Upper lobe of left lung (tissue), 6 donors: ENCODE measurements around the gene EPHB2. TPM values are rescaled to one million over a fixed set of nuclear protein-coding genes. Genes with fewer than 3 reads are reported as not detected.

Experiments used
- ATAC-seq, 2 donors: fragments of 200-7000 bp; cut with Tn5 transposase; one replicate each; pipeline ENCODE4 v1.9.1; 2022; ENCODE audit warnings: mild to moderate bottlenecking in 2 of 2, moderate library complexity in 2 of 2; ENCODE audit not compliant: low FRiP score in 2 of 2
- DNase-seq, 2 donors: peaks; one replicate each; pipeline ENCODE4 v3.0.0-alpha.2; 2019 to 2020
- H3K27ac ChIP-seq, 4 donors: fragments of 200-600 bp; sonication (generic); one replicate each; pipeline ENCODE4 v1.5.1; 2016 to 2019
- H3K27me3 ChIP-seq, 4 donors: fragments of 200-600 bp; sonication (generic); one replicate each; pipeline ENCODE4 v1.5.1; 2017 to 2019
- H3K36me3 ChIP-seq, 4 donors: fragments of 200-600 bp; sonication (generic); one replicate each; pipeline ENCODE4 v1.5.1; 2016 to 2019
- H3K4me1 ChIP-seq, 4 donors: fragments of 200-600 bp; sonication (generic); one replicate each; pipeline ENCODE4 v1.5.1; 2018 to 2019
- H3K4me3 ChIP-seq, 4 donors: fragments of 200-600 bp; sonication (generic); one replicate each; pipeline ENCODE4 v1.5.1; 2017 to 2019; ENCODE audit warnings: mild to moderate bottlenecking in 2 of 4, moderate library complexity in 1 of 4
- H3K9me3 ChIP-seq, 4 donors: fragments of 200-600 bp; sonication (generic); one replicate each; pipeline ENCODE4 v1.5.1; 2018 to 2019
- CTCF ChIP-seq, 6 experiments: fragments of 450-650 bp in 4 of 6; fragments of 200-600 bp in 2 of 6; sonication (generic) in 2 of 6; IDR thresholded peaks; one replicate each; pipeline ENCODE4 v1.5.1; 2016 to 2019; ENCODE audit warnings: antibody characterized with exemption in 6 of 6
- EP300 ChIP-seq, 4 donors: sonication (generic); formaldehyde crosslinking; IDR thresholded peaks; one replicate each; pipeline ENCODE4 v1.5.1; 2017; ENCODE audit warnings: antibody characterized with exemption in 4 of 4, control low read depth in 2 of 4
- POLR2A ChIP-seq, 4 donors: fragments of 450-650 bp; IDR thresholded peaks; one replicate each; pipeline ENCODE4 v1.5.1; 2016 to 2017; ENCODE audit warnings: antibody characterized with exemption in 4 of 4, mild to moderate bottlenecking in 2 of 4
- POLR2AphosphoS5 ChIP-seq, 2 donors: sonication (generic); formaldehyde crosslinking; IDR thresholded peaks; one replicate each; pipeline ENCODE4 v1.5.1; 2017; ENCODE audit warnings: antibody characterized with exemption in 2 of 2
- WGBS, 2 donors: methylation state at CpG; one replicate each; pipeline ENCODE4 v1.1.5; 2017 to 2018; 5-methylcytosine and 5-hydroxymethylcytosine counted together
- total RNA-seq, 6 donors: library from RNA; depleted of rRNA in 4 of 6; stranded (reverse); fragments of >200 nt in 4 of 6; gene quantifications; one replicate each; pipeline versions ENCODE4 v1.1.0 to v1.2.1, GENCODE V29; 2016 to 2021
- donor health status: DM: no; HTN: no; CAD: no; lungs with moderate emphysema.
- donor health status: DM: no; HTN: yes; CAD: no; lungs with severe emphysema.

EPHB2 gene
- total RNA-seq, 6 donors from 2014 or later, result 1.0 to 8.8 (median 5.6) TPM

- Histone ChIP-seq H3K4me3 (no peak overlapping the region), H3K36me3 (no peaks in the 10 kb centered on the region), H3K9me3 (no peaks in the 10 kb centered on the region), H3K27ac (no peak overlapping the region), H3K4me1 (no peaks in the 10 kb centered on the region), H3K27me3 (no peaks in the 10 kb centered on the region)
- 87 to 94% methylated on average over 2 to 3 of the region's 3 CpGs for WGBS, 2 donors
- no peak for ATAC-seq
- DNase-seq, result no peak
- TF ChIP-seq CTCF (IDR thresholded peaks at IDR 0.05) (no peak), POLR2AphosphoS5 (IDR thresholded peaks at IDR 0.05) (no peak), EP300 (IDR thresholded peaks at IDR 0.05) (no peak), POLR2A (IDR thresholded peaks at IDR 0.05) (no peak)
Measured at GRCh38 chr1:22903113-22903512, 192.5 kb downstream of the EPHB2 start.

- Histone ChIP-seq H3K27me3 (no peaks in the 10 kb centered on the region), H3K9me3 (no peaks in the 10 kb centered on the region), H3K27ac (no peak overlapping the region), H3K4me3 (no peak overlapping the region), H3K4me1 (no peaks in the 10 kb centered on the region), H3K36me3 (no peaks in the 10 kb centered on the region)
- TF ChIP-seq POLR2AphosphoS5 (IDR thresholded peaks at IDR 0.05), result no peak
- TF ChIP-seq POLR2A (IDR thresholded peaks at IDR 0.05), result no peak
- TF ChIP-seq CTCF (IDR thresholded peaks at IDR 0.05), result no peak
- TF ChIP-seq EP300 (IDR thresholded peaks at IDR 0.05), result no peak
- ATAC-seq, result no peak
- 68 to 70% methylated on average over 2 of the region's 2 CpGs for WGBS, 2 donors
- DNase-seq, result no peak
Measured at GRCh38 chr1:22906968-22907367, 196.3 kb downstream of the EPHB2 start.

GRCh38 chr1:22907528-22907927, 196.9 kb downstream of the EPHB2 start:
- ATAC-seq, result no peak
- no peak overlapping the region for H3K27ac ChIP-seq
- no peak overlapping the region for H3K4me3 ChIP-seq
- DNase-seq, result no peak
- H3K36me3 ChIP-seq, result no peaks in the 10 kb centered on the region
- WGBS, 2 donors, result 69% methylated on average over 3 of the region's 3 CpGs; no CpG with 5 or more reads in 1 of the 2 donors
- H3K27me3 ChIP-seq, result no peaks in the 10 kb centered on the region
- TF ChIP-seq POLR2A (IDR thresholded peaks at IDR 0.05) (no peak), EP300 (IDR thresholded peaks at IDR 0.05) (no peak), CTCF (IDR thresholded peaks at IDR 0.05) (no peak), POLR2AphosphoS5 (IDR thresholded peaks at IDR 0.05) (no peak)
- H3K9me3 ChIP-seq, result no peaks in the 10 kb centered on the region
- H3K4me1 ChIP-seq, result no peaks in the 10 kb centered on the region

GRCh38 chr1:22908880-22909426, 198.3 kb downstream of the EPHB2 start:
- no peaks in the 10 kb centered on the region for H3K36me3 ChIP-seq
- no peaks in the 10 kb centered on the region for H3K27me3 ChIP-seq
- H3K4me1 ChIP-seq, result no peaks in the 10 kb centered on the region
- WGBS, 2 donors, result 80 to 81% methylated on average over 4 to 11 of the region's 11 CpGs
- no peak for TF ChIP-seq POLR2A (IDR thresholded peaks at IDR 0.05)
- TF ChIP-seq EP300 (IDR thresholded peaks at IDR 0.05), result no peak
- no peak for TF ChIP-seq POLR2AphosphoS5 (IDR thresholded peaks at IDR 0.05)
- TF ChIP-seq CTCF (IDR thresholded peaks at IDR 0.05), result no peak
- H3K9me3 ChIP-seq, result no peaks in the 10 kb centered on the region
- ATAC-seq, result no peak
- DNase-seq, result no peak
- no peak overlapping the region for H3K27ac ChIP-seq
- H3K4me3 ChIP-seq, result no peak overlapping the region

GRCh38 chr1:22910286-22910685, 199.6 kb downstream of the EPHB2 start:
- H3K4me1 ChIP-seq, result no peaks in the 10 kb centered on the region
- TF ChIP-seq POLR2AphosphoS5 (IDR thresholded peaks at IDR 0.05), result no peak
- TF ChIP-seq POLR2A (IDR thresholded peaks at IDR 0.05), result no peak
- TF ChIP-seq CTCF (IDR thresholded peaks at IDR 0.05), result no peak
- TF ChIP-seq EP300 (IDR thresholded peaks at IDR 0.05), result no peak
- H3K4me3 ChIP-seq, result no peak overlapping the region
- peak in 1 of 2 donors; percentile 47 for DNase-seq
- H3K36me3 ChIP-seq, result no peaks in the 10 kb centered on the region
- H3K27ac ChIP-seq, result no peak overlapping the region
- ATAC-seq, result no peak
- no peaks in the 10 kb centered on the region for H3K9me3 ChIP-seq
- H3K27me3 ChIP-seq, result no peaks in the 10 kb centered on the region
- 82 to 91% methylated on average over 5 to 13 of the region's 13 CpGs for WGBS, 2 donors
